HG03025 (cell line): Measurements from ENCODE around the gene OPA1.

ENCODE experiments used
- ATAC-seq: cut with Tn5 transposase; IDR thresholded peaks from one replicate; pipeline ENCODE4 v1.9.1; 2021; ENCODE audit warnings: mild to moderate bottlenecking, moderate library complexity; ENCODE audit not compliant: unreplicated experiment, low FRiP score

Gene OPA1

DNA sequence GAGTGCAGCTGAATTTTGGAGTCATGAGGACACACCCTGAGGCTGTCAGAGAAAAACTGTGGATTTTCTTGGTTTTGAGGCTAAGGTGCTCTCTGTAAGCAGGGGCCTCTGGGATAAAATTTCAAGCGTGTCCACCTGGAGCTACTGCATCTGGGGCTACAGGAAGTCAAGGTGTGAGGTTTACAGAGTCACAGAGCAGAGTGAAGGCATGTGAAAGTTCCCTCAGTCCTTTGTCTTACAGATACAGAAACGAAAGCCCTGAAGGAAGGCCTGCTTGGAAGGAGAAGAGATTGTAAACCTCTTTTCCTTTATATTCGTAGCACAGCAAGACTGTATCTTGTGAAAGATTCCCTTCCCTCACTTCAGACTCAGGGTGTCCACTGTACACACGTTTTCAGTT, 138.6 kb downstream of the OPA1 start:
- no peak for ATAC-seq

DNA sequence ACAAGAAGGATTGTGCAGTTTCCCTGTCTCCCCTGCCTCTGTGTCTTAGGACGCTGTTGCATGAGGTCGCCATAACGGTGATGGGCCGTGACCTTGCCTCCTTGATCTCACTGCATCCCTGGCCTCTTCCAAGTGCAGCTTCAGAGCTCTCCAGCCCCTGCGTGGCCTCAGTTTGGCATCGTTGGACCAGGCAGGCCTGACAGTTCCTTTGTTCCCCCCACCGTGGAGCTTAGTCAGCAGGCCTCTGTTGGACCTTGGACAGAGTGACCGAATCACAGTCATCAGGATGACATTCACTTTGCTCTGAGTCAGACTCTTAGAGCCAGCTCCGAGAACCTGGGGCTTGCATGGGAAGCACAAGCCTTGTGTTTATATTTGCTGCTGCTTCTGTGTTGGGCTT, 139.4 kb downstream of the OPA1 start:
- ATAC-seq = no peak

- ATAC-seq = no peak
These were observed 139.8 kb downstream of the OPA1 start for GRCh38 chr3:193732827-193733226.

GRCh38 chr3:193734737-193735366, 141.8 kb downstream of the OPA1 start:
- ATAC-seq = no peak

DNA sequence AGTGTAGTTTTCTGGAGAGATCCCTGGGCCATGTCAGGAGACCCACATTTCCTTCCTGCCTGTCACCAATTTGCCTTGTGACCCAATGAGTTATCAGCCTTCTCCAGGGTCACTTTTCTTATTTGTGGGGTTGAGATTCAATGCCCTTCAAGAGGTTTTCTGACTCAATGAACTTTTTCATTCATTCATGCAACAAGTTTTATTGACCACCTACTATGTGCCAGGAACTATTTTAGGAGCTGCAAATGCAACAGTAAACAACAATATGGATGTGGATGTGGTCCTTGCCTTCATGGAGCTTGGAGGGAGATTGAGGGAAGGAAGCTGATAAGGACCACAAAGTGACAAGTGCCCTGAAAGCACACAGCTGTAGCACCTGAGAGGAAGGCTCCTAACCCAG, 142.8 kb downstream of the OPA1 start:
- no peak for ATAC-seq

GRCh38 chr3:193736616-193737015, 143.6 kb downstream of the OPA1 start:
- no peak for ATAC-seq

DNA sequence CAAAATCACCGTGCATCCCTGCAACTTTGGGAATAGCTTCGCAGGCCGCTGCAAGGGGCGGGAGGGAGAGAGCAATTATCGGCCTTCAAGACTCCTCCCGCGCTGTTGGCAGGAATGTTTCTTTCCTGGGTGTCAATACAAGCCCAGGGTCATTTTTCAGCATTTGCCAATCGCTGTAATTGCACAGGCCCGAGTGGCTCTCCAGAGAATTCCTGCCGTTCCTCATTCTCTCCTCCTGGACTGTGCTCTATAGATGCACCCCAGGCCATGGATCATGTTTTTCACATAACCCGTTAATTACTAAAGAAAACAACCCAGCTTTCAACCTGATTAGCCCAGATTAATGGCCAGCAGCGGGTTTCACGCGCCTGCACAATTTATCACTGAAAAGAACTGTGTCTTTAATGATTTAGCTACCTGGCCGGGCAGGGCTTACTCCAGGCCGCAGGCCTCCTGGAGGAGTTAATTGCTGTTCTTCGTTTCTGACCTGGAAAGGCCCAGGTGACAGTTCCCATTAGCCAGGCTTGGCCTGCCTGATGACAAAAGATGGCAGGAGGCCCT, 144.3 kb downstream of the OPA1 start:
- no peak for ATAC-seq

- ATAC-seq = no peak
These were observed 149.6 kb downstream of the OPA1 start for GRCh38 chr3:193742628-193743027.

DNA sequence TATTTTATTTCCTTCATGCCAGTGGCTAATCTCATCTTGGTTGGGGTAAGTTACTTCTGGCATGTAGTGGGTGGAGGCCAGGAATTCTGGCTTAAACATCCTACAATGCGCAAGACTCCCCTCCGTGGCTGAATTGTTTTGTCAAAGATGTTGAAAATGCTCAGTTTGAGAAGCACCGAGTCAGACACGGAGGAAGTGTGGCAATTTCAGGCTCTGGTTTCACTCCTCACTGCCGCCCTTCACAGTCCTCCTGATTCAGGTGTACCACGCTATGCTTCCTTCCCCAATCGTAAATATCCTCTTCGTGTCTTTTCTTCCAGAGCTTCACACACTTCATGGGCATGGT, 150.7 kb downstream of the OPA1 start:
- ATAC-seq = peak; percentile 75

DNA sequence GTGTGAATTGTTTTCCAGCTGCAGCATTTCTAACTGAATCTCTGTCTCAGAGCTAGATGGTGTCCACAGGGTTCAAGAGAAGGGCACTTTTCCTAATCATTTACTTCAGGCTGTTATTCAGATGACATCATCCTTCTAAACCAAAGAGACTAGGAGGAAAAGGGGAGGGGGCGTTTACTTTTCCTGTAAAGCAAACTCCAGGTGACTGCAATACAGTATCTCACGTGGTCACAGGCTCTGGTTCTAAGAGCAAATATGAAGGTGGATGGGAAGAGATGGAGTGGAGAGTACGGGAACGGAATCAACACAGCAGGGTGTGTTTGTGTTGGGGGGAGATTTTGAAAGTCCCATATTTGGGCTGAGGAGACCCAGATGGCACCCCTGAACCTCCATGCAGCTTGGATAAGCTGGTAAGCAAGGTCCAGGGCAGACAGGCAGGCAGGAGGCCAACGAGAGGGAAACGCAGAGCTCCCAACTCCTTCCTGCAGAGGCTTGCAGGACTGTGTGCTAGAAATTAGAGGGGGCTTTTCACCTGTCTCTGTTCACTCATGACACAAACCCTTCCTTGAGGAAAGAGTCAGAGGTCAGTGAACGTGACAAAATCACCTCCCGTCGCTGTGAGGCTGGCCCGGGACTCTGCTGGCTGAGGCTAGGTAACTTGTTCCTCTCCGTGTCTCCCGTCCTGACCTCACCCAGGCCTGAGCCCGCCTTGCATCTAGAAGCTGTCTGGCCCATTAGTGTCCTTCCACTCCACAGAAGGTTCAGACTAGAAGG, 151.2 kb downstream of the OPA1 start:
- no peak for ATAC-seq

- ATAC-seq = no peak
These were observed 152.0 kb downstream of the OPA1 start for GRCh38 chr3:193744822-193745684.

DNA sequence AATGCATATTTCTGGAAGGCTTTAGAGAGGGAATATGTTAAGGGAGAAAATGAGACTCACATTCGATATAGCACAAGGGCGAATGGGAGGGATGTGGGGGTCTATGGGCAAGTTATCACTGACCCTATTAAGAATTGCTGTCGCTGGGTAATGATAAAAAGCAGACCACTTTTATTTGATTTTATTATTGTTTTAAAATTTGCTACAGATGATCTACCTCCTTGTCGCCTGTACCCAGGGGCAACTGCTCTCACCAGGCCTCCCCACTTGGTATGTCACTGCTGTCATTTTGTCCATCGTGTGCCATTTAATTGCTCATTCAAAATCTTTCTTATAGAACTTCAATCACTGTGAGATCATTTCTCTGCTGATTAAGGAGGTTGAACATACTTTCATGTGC, 153.8 kb downstream of the OPA1 start:
- ATAC-seq = no peak
